HCT116 (cell line): Measurements from ENCODE around the gene HNF1B. TPM values are rescaled to one million over a fixed set of nuclear protein-coding genes. Genes with fewer than 3 reads are reported as not detected.

ENCODE experiments used
- ATAC-seq: fragments of 200-7000 bp; cut with Tn5 transposase; 2 replicates; pipeline ENCODE4 v1.9.1; 2020; ENCODE audit warnings: mild to moderate bottlenecking, moderate library complexity
- BruUV-seq: library from RNA; stranded (reverse); fragments of 400-500 nt; replicated peaks from 2 replicates; lab custom pipeline; 2021; lab: Mats Ljungman, UMichigan
- CTCF ChIA-PET: fragments of 300-600 bp; sonication (Branson Sonifier 250); formaldehyde crosslinking; loops from one replicate; lab custom pipeline; 2021; ENCODE audit warnings: antibody characterized with exemption; lab: Charles Lee
- POLR2A ChIA-PET: fragments of 300-600, 350-600 bp; sonication (Branson Sonifier 250); formaldehyde crosslinking; loops from one replicate; lab custom pipeline; 2021; ENCODE audit warnings: antibody characterized with exemption; lab: Charles Lee
- RAD21 ChIA-PET, 2 experiments: fragments of 300-600 bp; sonication (Branson Sonifier 250); formaldehyde crosslinking; loops; one replicate each; lab custom pipeline; 2023; ENCODE audit warnings: low total read pairs in 2 of 2; ENCODE audit not compliant: uncharacterized antibody in 2 of 2, unreplicated experiment in 2 of 2, low non-redundant PET in 1 of 2; lab: Charles Lee
- DNase-seq: peaks from one replicate; pipeline ENCODE4 v3.0.0-alpha.2; 2010; ENCODE audit warnings: low read depth, low spot score
- H2AFZ ChIP-seq: fragments of 200-600 bp; shearing (Covaris generic), sonication (generic); 2 replicates; pipeline ENCODE4 v1.6.1; 2017; ENCODE audit warnings: low read depth, mixed run types, mixed read lengths, antibody characterized with exemption, low read length; ENCODE audit not compliant: poor library complexity, severe bottlenecking
- H3K27ac ChIP-seq: 2 replicates; pipeline ENCODE4 v1.5.1; 2012; ENCODE audit warnings: low read depth, low read length
- H3K27me3 ChIP-seq: fragments of 200-600 bp; sonication (generic); 2 replicates; pipeline ENCODE4 v1.6.1; 2016; ENCODE audit warnings: mixed run types, low read length, mixed read lengths; ENCODE audit not compliant: insufficient read depth
- H3K36me3 ChIP-seq, 2 experiments: fragments of 200-500 bp in 1 of 2; fragments of 200-600 bp in 1 of 2; sonication (Bioruptor generic) in 1 of 2; sonication (generic) in 1 of 2; 2 replicates each; pipeline versions ENCODE4 v1.5.1 to v1.6.1; 2014 to 2016; ENCODE audit warnings: low read length in 2 of 2, inconsistent platforms in 1 of 2, mixed read lengths in 1 of 2, mixed run types in 1 of 2; ENCODE audit not compliant: insufficient read depth in 2 of 2, control insufficient read depth in 1 of 2
- H3K4me1 ChIP-seq, 2 experiments: fragments of 200-600 bp in 1 of 2; sonication (generic) in 1 of 2; 2 replicates each; pipeline versions ENCODE4 v1.5.1 to v1.6.1; 2012 to 2017; ENCODE audit warnings: low read length in 2 of 2, inconsistent platforms in 1 of 2, mild to moderate bottlenecking in 1 of 2, mixed read lengths in 1 of 2, mixed run types in 1 of 2, moderate library complexity in 1 of 2; ENCODE audit not compliant: insufficient read depth in 2 of 2, control insufficient read depth in 1 of 2
- H3K4me2 ChIP-seq: fragments of 200-600 bp; sonication (generic); 2 replicates; pipeline ENCODE4 v1.6.1; 2017; ENCODE audit warnings: mixed run types, low read length, mixed read lengths
- H3K4me3 ChIP-seq, 2 experiments: fragments of 200-600 bp in 1 of 2; sonication (generic) in 1 of 2; replicated peaks in 1 of 2; 2 replicates each; pipeline ENCODE4 v1.5.1; 2011 to 2016; ENCODE audit warnings: low read length in 2 of 2, control low read depth in 1 of 2, low read depth in 1 of 2, mild to moderate bottlenecking in 1 of 2, mixed read lengths in 1 of 2, mixed run types in 1 of 2
- H3K79me2 ChIP-seq: fragments of 200-600 bp; sonication (generic); 2 replicates; pipeline ENCODE4 v1.6.1; 2017; ENCODE audit warnings: mild to moderate bottlenecking, mixed run types, low read length, moderate library complexity, mixed read lengths; ENCODE audit not compliant: insufficient read depth
- H3K9ac ChIP-seq: fragments of 200-600 bp; sonication (generic); 2 replicates; pipeline ENCODE4 v1.6.1; 2016; ENCODE audit warnings: low read length, mixed read lengths
- H3K9me2 ChIP-seq: fragments of 200-600 bp; sonication (generic), shearing (Covaris generic); 2 replicates; pipeline ENCODE4 v1.6.1; 2017; ENCODE audit warnings: mixed run types, mild to moderate bottlenecking, moderate library complexity; ENCODE audit not compliant: insufficient read depth
- H3K9me3 ChIP-seq, 2 experiments: fragments of 200-500 bp in 1 of 2; fragments of 200-600 bp in 1 of 2; sonication (Bioruptor generic) in 1 of 2; sonication (generic) in 1 of 2; 2 replicates each; pipeline ENCODE4 v1.6.1; 2014 to 2017; ENCODE audit warnings: low read length in 2 of 2, mixed read lengths in 2 of 2, inconsistent platforms in 1 of 2, low read depth in 1 of 2, mild to moderate bottlenecking in 1 of 2, mixed run types in 1 of 2, moderate library complexity in 1 of 2; ENCODE audit not compliant: control insufficient read depth in 1 of 2, insufficient read depth in 1 of 2
- H4K20me1 ChIP-seq: fragments of 200-600 bp; sonication (generic), shearing (Covaris generic); 2 replicates; pipeline ENCODE4 v1.6.1; 2017; ENCODE audit warnings: mixed run types, mild to moderate bottlenecking, moderate library complexity; ENCODE audit not compliant: insufficient read depth
- ATF3 ChIP-seq: IDR thresholded peaks from 2 replicates; pipeline ENCODE4 v1.6.1; 2012
- CBX3 ChIP-seq: IDR thresholded peaks from 2 replicates; pipeline ENCODE4 v1.6.1; 2012; ENCODE audit warnings: low read depth
- CEBPB ChIP-seq: IDR thresholded peaks from 2 replicates; pipeline ENCODE4 v1.6.1; 2012; ENCODE audit warnings: low read depth
- CTCF ChIP-seq, 3 experiments: fragments of 200-600 bp in 1 of 3; sonication (generic) in 1 of 3; IDR thresholded peaks in 2 of 3; conservative IDR thresholded peaks in 1 of 3; 2 replicates each; pipeline ENCODE4 v1.5.1; 2012 to 2017; ENCODE audit warnings: low read depth in 2 of 3, low read length in 2 of 3, antibody characterized with exemption in 1 of 3, borderline replicate concordance in 1 of 3, control low read depth in 1 of 3, mild to moderate bottlenecking in 1 of 3, mixed read lengths in 1 of 3, mixed run types in 1 of 3, moderate library complexity in 1 of 3; ENCODE audit not compliant: insufficient read depth in 1 of 3
- EGR1 ChIP-seq: IDR thresholded peaks from 2 replicates; pipeline ENCODE4 v1.6.1; 2012; ENCODE audit warnings: low read depth
- MAX ChIP-seq: IDR thresholded peaks from 2 replicates; pipeline ENCODE4 v1.6.1; 2012
- POLR2AphosphoS5 ChIP-seq: IDR thresholded peaks from 2 replicates; pipeline ENCODE4 v1.6.1; 2011; ENCODE audit warnings: mild to moderate bottlenecking, low read depth, low read length, moderate library complexity
- REST ChIP-seq: IDR thresholded peaks from 2 replicates; pipeline ENCODE4 v1.6.1; 2012; ENCODE audit warnings: low read depth
- SP1 ChIP-seq: IDR thresholded peaks from 2 replicates; pipeline ENCODE4 v1.6.1; 2012; ENCODE audit warnings: low read depth
- intact Hi-C: fragments of 100-400 bp; cut with micrococcal nuclease; formaldehyde crosslinking; loops from 2 replicates; pipeline ENCODE4 v1.10.0; 2022
- total RNA-seq: library from RNA; stranded (reverse); gene quantifications from one replicate; pipeline ENCODE4 v1.2.1, GENCODE V29; 2021; ENCODE audit not compliant: unreplicated experiment

HNF1B gene
- total RNA-seq, 1 experiment from 2014 or later: 3.6 TPM

GRCh38 chr17:37651849-37652248, 93.0 kb downstream of the HNF1B start:
- intact Hi-C loops: no loop called here
- POLR2A ChIA-PET: no interaction called here

More at GRCh38 chr17:37651849-37652248, 93.0 kb downstream of the HNF1B start:
- Histone ChIP-seq H3K27me3 (peaks cover 18% of the 10 kb centered on the region; the same call in 1 of the 2 replicates), H3K4me3 (no peak overlapping the region), H4K20me1 (no peaks in the 10 kb centered on the region), H3K79me2 (no peaks in the 10 kb centered on the region), H3K4me1 (no peaks in the 10 kb centered on the region), H2AFZ (no peak overlapping the region), H3K9me2 (no peaks in the 10 kb centered on the region), H3K27ac (no peak overlapping the region), H3K9me3 (no peaks in the 10 kb centered on the region), H3K36me3 (no peaks in the 10 kb centered on the region), H3K9ac (no peak overlapping the region), H3K4me2 (no peak overlapping the region)
- DNase-seq (no peak), ATAC-seq (no peak)
- ChIA-PET RAD21 (interaction anchor here in 1 of 2 experiments (1.3 kb wide), 1 partner anchor 164 kb away, joined by 4 read pairs; no protein-coding TSS in a partner anchor), CTCF (interaction anchor here (2.1 to 4.7 kb wide), 2 partner anchors 118 to 165 kb away, joined by 8 to 36 read pairs; no protein-coding TSS in a partner anchor)
- no peak for TF ChIP-seq ATF3
- no peak for TF ChIP-seq SP1
- TF ChIP-seq EGR1: no peak
- TF ChIP-seq POLR2AphosphoS5: no peak
- no peak for TF ChIP-seq REST
- no peak for TF ChIP-seq CEBPB
- no peak for TF ChIP-seq MAX
- TF ChIP-seq CTCF (IDR thresholded peaks at IDR 0.05 in 2 of 3, conservative IDR thresholded peaks at IDR 0.05 in 1 of 3; ENCODE audit: borderline replicate concordance in 1 of 3, insufficient read depth in 1 of 3, low read depth in 2 of 3, low read length in 2 of 3): no peak
- TF ChIP-seq CBX3: no peak
- BruUV-seq: no TSS peak
